ENCODE measurements around the gene ATG4B.

The ATG4B gene

GRCh38 chr2:241652722-241653121 is 15.2 kb downstream of the ATG4B start:
- Histone ChIP-seq H4K20me1 (ENCODE audit: insufficient read depth, low read length) (no peaks in the 10 kb centered on the region), H3K9me2 (ENCODE audit: low read depth, low read length) (no peaks in the 10 kb centered on the region), H3K36me3 (ENCODE audit: insufficient read depth, low read length) (peaks cover 64% of the 10 kb centered on the region), H3K79me2 (ENCODE audit: insufficient read depth, low read length) (no peaks in the 10 kb centered on the region), H3K4me2 (ENCODE audit: low read length) (no peak overlapping the region), H3F3A (ENCODE audit: insufficient read depth, low read length) (no peaks in the 10 kb centered on the region), H3K4me1 (ENCODE audit: insufficient read depth, low read length, severe bottlenecking) (no peaks in the 10 kb centered on the region), H3K4me3 (ENCODE audit: low read depth, low read length, poor library complexity, severe bottlenecking) (no peak overlapping the region), H3K27me3 (ENCODE audit: insufficient read depth, low read length) (no peaks in the 10 kb centered on the region), H2AFZ (ENCODE audit: low read length) (no peak overlapping the region), H3K9ac (ENCODE audit: low read length) (no peak overlapping the region), H3K27ac (ENCODE audit: low read depth, low read length, poor library complexity, severe bottlenecking) (no peak overlapping the region), H3K9me3 (ENCODE audit: low read length) (no peaks in the 10 kb centered on the region)
- TF ChIP-seq CTCF (IDR thresholded peaks at IDR 0.05; ENCODE audit: low read length), result no peak
- TF ChIP-seq EZH2 (IDR thresholded peaks at IDR 0.05; ENCODE audit: borderline replicate concordance, low read length), result no peak

GRCh38 chr2:241653210-241653750 is 15.8 kb downstream of the ATG4B start:
- Histone ChIP-seq H2AFZ (ENCODE audit: low read length) (no peak overlapping the region), H3K27me3 (ENCODE audit: insufficient read depth, low read length) (no peaks in the 10 kb centered on the region), H3K4me2 (ENCODE audit: low read length) (no peak overlapping the region), H3K4me1 (ENCODE audit: insufficient read depth, low read length, severe bottlenecking) (no peaks in the 10 kb centered on the region), H3K27ac (ENCODE audit: low read depth, low read length, poor library complexity, severe bottlenecking) (no peak overlapping the region), H3K9me2 (ENCODE audit: low read depth, low read length) (no peaks in the 10 kb centered on the region), H3F3A (ENCODE audit: insufficient read depth, low read length) (no peaks in the 10 kb centered on the region), H3K79me2 (ENCODE audit: insufficient read depth, low read length) (no peaks in the 10 kb centered on the region), H3K9ac (ENCODE audit: low read length) (no peak overlapping the region), H3K9me3 (ENCODE audit: low read length) (no peaks in the 10 kb centered on the region), H3K4me3 (ENCODE audit: low read depth, low read length, poor library complexity, severe bottlenecking) (no peak overlapping the region), H4K20me1 (ENCODE audit: insufficient read depth, low read length) (no peaks in the 10 kb centered on the region), H3K36me3 (ENCODE audit: insufficient read depth, low read length) (peaks cover 67% of the 10 kb centered on the region)
- TF ChIP-seq EZH2 (IDR thresholded peaks at IDR 0.05; ENCODE audit: borderline replicate concordance, low read length) (no peak), CTCF (IDR thresholded peaks at IDR 0.05; ENCODE audit: low read length) (no peak)

- Histone ChIP-seq H3K4me3 (ENCODE audit: low read depth, low read length, poor library complexity, severe bottlenecking) (no peak overlapping the region), H3K27me3 (ENCODE audit: insufficient read depth, low read length) (no peaks in the 10 kb centered on the region), H3K4me2 (ENCODE audit: low read length) (no peak overlapping the region), H3K9ac (ENCODE audit: low read length) (no peak overlapping the region), H3F3A (ENCODE audit: insufficient read depth, low read length) (no peaks in the 10 kb centered on the region), H4K20me1 (ENCODE audit: insufficient read depth, low read length) (no peaks in the 10 kb centered on the region), H3K9me3 (ENCODE audit: low read length) (no peaks in the 10 kb centered on the region), H3K27ac (ENCODE audit: low read depth, low read length, poor library complexity, severe bottlenecking) (no peak overlapping the region), H3K79me2 (ENCODE audit: insufficient read depth, low read length) (no peaks in the 10 kb centered on the region), H3K9me2 (ENCODE audit: low read depth, low read length) (no peaks in the 10 kb centered on the region), H3K4me1 (ENCODE audit: insufficient read depth, low read length, severe bottlenecking) (no peaks in the 10 kb centered on the region), H3K36me3 (ENCODE audit: insufficient read depth, low read length) (peaks cover 74% of the 10 kb centered on the region), H2AFZ (ENCODE audit: low read length) (no peak overlapping the region)
- TF ChIP-seq EZH2 (IDR thresholded peaks at IDR 0.05; ENCODE audit: borderline replicate concordance, low read length) (no peak), CTCF (IDR thresholded peaks at IDR 0.05; ENCODE audit: low read length) (no peak)
Measured at GRCh38 chr2:241654551-241654950, 17.1 kb downstream of the ATG4B start.
